Activated naive CD8-positive, alpha-beta T cell treated with anti-CD3 and anti-CD28 coated beads, Interleukin-2, amount 50 U/mL, for 16 hours (primary cell): ENCODE measurements around the gene MYRIP.

Source experiments
- DNase-seq: peaks from one replicate; pipeline ENCODE4 v3.0.0-alpha.2; 2020; ENCODE audit warnings: low read depth, low spot score

MYRIP gene

GRCh38 chr3:39905788-39906187 lies 96.4 kb downstream of the MYRIP start:
- no peak for DNase-seq

DNA sequence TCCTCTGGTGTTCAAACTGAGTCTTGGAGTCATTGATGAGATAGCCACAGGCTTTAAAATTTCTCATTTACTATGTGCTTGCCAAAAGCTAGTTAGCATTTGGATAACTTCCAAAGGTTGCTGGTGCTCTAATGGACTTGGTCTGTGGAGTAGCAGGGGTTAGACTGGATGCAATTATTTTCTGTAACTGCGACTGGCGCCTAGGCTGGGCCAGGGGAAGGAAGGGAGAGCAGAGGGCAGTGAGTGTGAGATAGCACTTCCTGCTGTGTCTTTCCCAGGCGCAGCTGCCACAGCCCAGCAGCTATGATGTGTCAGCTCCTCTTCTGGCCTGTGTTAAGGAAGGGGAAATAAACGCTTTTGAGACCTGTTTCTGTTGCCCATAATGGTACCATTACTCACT lies 98.6 kb downstream of the MYRIP start:
- no peak for DNase-seq

- no peak for DNase-seq
Measured at GRCh38 chr3:39910135-39910534, 100.7 kb downstream of the MYRIP start.

- no peak for DNase-seq
Measured at GRCh38 chr3:39910826-39911464, 101.5 kb downstream of the MYRIP start.

GRCh38 chr3:39911465-39912309 lies 102.3 kb downstream of the MYRIP start:
- DNase-seq, result no peak

DNA sequence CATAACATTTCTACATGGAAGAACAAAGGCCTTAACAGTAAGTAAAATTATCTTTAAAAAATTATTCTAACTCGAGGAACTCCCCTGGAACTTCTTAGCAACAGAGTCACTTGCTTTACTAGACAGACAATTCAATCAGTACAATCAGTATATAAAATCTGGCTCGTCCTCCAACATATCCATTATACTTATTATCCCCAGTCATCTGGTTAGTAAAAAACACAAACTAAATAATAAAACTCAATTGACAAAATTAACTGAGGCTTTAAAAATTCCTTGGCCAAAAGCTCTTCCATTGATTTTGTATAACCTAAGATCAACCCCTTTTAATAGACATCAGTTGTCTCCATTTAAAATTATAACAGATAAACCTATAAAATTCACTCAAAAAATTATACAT lies 105.6 kb downstream of the MYRIP start:
- no peak for DNase-seq

GRCh38 chr3:39917065-39917773 lies 107.8 kb downstream of the MYRIP start:
- DNase-seq, result no peak

DNA sequence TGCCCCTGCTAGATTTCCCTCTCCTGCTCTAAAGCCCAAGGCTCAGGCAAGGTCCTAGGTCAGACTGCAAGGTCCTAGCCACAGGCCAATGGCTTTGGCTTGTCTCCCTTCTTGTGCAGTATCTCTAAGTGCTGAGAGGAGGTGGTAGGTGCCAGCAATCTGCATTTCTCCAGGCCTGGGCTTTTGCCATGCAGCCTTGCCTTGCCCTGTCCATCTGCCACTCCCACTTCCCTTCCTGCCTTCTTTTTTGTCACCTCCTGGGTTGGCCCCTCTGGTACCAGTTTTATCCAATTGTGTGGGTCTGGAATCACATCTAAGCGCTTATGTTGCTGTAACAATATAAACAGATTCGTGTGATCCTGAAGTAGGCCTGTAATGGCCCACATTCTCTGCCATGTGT lies 109.9 kb downstream of the MYRIP start:
- no peak for DNase-seq

- DNase-seq, result no peak
Measured at GRCh38 chr3:39920271-39920670, 110.9 kb downstream of the MYRIP start.

GRCh38 chr3:39927479-39927878 lies 118.1 kb downstream of the MYRIP start:
- no peak for DNase-seq

GRCh38 chr3:39933986-39934693 lies 124.7 kb downstream of the MYRIP start:
- DNase-seq, result no peak

- DNase-seq, result no peak
Measured at GRCh38 chr3:39934696-39935095, 125.3 kb downstream of the MYRIP start.

DNA sequence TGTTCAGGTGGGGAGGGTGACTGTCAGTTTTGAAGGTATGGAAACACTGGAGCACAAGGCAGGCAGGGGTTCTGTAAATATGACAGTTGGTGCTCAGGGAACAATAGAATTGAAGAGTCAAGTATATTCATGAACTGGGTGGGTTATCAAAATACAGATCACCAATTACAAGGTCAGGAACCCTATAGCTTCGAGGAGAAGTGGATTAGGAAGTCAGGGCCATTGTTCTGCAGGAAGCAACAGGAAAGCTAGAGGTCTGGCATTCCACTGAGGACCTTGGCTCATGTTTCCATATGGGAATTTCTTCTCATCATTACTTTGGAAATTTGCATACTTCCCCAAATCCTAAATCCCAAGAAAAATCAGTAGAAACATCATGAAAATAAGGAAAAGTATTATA lies 125.9 kb downstream of the MYRIP start:
- DNase-seq, result no peak

GRCh38 chr3:39936848-39937247 lies 127.4 kb downstream of the MYRIP start:
- DNase-seq, result no peak

DNA sequence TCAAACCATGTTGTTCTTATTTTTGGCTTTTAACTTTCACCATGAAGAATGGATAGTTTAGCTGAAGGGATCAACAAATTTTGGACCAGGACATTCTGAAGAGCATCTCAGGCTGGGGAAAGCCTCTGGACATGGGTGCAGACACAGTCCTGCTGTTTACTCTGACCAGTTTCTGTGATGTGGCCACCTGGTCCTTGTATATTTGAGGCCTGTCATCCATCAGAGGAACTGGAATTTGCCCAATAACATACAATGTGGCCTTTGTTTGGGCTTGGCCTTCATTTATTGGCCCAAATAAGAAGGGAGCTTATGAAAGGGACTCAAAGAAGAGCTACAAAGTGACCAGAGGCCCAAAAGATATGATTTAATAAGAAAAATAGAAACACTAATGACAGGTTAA lies 127.9 kb downstream of the MYRIP start:
- no peak for DNase-seq

- DNase-seq, result no peak
Measured at GRCh38 chr3:39937874-39938273, 128.5 kb downstream of the MYRIP start.

DNA sequence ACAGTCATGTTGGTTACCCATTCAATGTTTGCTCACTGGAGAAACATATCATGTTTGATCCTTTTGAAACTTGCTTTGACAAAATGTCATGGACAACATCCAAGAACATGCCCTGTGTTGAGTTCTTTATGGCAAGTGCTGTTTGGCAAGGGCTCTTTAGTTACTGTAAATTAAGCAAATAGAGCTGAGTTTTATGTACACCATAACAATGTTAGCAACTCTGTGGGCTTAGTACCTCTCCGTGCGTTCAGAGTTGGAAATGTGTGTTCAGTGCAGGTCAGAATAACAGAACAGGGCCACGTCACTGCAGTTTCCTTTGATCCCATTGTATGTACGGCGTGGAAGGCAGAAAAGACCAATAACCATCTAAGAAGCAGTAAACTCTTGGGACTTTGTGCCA lies 132.5 kb downstream of the MYRIP start:
- DNase-seq, result no peak

GRCh38 chr3:39960515-39961191 lies 151.2 kb downstream of the MYRIP start:
- DNase-seq, result no peak

- DNase-seq, result no peak
Measured at GRCh38 chr3:39961230-39961629, 151.8 kb downstream of the MYRIP start.

DNA sequence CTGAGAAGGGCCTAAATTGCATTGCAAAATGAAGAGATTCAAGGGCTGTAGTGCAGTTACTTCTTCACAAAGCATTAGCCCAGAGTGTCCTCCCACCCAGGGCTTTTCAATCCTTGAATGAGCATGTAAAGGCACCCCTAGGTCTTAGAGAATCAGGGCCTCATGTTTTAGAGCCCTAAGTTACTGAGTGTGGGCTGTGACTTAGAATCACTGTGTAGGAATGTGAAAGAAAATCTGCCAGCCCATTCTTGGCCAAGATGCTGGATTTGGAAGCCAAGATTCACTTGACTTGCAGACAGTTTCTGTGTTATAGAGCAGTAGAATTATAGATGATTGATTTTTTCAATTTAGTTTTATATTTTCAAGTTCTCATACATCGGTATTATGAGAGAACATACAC lies 153.2 kb downstream of the MYRIP start:
- no peak for DNase-seq

DNA sequence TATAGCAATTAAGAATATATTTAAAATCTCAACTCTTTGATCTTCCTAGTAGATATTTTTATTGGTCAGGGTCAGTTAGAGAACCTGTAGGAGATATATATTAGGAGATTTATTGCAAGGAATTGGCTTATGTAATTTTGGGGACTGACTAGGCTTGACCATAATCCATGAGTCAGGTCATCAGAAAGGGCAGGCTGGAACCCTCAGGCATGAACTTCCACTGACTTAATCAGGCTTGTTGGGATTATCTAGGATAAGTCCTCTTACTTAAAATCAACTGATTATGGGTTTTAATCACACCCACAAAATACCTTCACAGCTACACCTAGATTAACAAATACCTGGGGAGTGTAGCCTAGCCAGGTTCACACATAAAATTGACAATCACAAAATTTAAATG lies 156.1 kb downstream of the MYRIP start:
- no peak for DNase-seq
